PFSK-1 (cell line): ENCODE results near the gene KRT75.

Experiments
- FOXP2 ChIP-seq: optimal IDR thresholded peaks from 2 replicates; pipeline ENCODE3; 2011; ENCODE audit warnings: borderline replicate concordance, control low read depth, inconsistent platforms; ENCODE audit not compliant: insufficient read depth; ENCODE audit errors: extremely low read length, extremely low read depth
- POLR2AphosphoS5 ChIP-seq: IDR thresholded peaks from 2 replicates; pipeline ENCODE4 v1.6.1; 2012; ENCODE audit warnings: low read depth, mild to moderate bottlenecking, control low read depth, low read length, moderate library complexity
- REST ChIP-seq, 2 experiments: IDR thresholded peaks; 2 replicates each; pipeline versions ENCODE4 v1.6.1 to v1.8.0; 2011 to 2012; ENCODE audit warnings: low read depth in 2 of 2, low read length in 2 of 2, control low read depth in 1 of 2, inconsistent platforms in 1 of 2, mild to moderate bottlenecking in 1 of 2, moderate library complexity in 1 of 2; ENCODE audit not compliant: insufficient read depth in 1 of 2
- SIN3A ChIP-seq: IDR thresholded peaks from 2 replicates; pipeline ENCODE4 v1.6.1; 2012; ENCODE audit warnings: mild to moderate bottlenecking, low read length, moderate library complexity, borderline replicate concordance; ENCODE audit not compliant: insufficient read depth
- TAF1 ChIP-seq: IDR thresholded peaks from 2 replicates; pipeline ENCODE4 v1.6.1; 2012; ENCODE audit warnings: low read length, control low read depth, borderline replicate concordance; ENCODE audit not compliant: insufficient read depth

KRT75 gene

DNA sequence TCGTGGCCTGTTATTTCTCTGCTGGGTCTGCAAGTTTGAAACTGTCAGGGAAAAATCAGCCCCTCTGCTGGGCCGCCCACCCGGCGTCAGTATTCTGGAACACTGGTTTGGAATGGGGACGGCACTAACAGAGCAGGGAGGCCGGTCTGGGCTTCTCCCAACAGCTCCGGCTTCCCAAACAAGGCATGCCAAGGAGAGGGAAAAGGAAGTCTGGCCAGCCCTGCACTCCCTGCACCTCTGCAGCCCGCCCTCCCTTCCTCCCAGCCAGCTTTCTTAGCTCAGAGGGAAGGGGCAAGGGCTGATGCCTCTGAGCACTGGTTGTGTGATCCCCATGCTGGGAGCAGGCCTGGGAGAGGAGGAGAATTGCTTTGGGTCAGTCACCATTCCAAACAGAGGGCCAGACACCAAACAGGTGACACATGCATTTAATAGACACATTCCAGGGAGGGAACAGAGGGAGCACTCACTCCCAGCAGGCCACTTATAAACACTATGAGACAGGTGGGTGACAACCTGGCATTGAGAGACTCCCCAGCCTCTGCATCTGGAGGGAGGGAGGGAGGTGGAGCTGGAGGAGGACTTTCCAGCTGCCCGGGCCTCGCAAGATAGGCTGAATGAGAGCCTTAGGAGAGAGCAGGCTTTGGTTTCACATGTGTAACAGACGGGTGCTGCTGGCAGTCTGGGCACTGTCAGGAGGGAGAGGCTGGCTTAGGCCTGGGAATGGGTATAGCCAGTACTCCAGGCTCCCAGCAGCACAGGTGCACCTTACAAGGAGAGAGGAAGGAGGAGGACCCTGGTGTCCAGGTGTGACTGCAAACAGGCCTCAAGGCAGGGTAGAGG is 10.3 kb downstream of the KRT75 start:
- TF ChIP-seq SIN3A (no peak), POLR2AphosphoS5 (no peak), TAF1 (no peak), FOXP2 (no peak), REST (IDR thresholded peaks at IDR 0.05; ENCODE audit: insufficient read depth in 1 of 2, low read depth in 2 of 2, low read length in 2 of 2) (no peak)

- TF ChIP-seq REST (IDR thresholded peaks at IDR 0.05; ENCODE audit: insufficient read depth in 1 of 2, low read depth in 2 of 2, low read length in 2 of 2), result no peak
- TF ChIP-seq POLR2AphosphoS5, result no peak
- TF ChIP-seq TAF1, result no peak
- no peak for TF ChIP-seq SIN3A
- no peak for TF ChIP-seq FOXP2
Measured at GRCh38 chr12:52423035-52423434, 11.1 kb downstream of the KRT75 start.

GRCh38 chr12:52419656-52420055 is 14.5 kb downstream of the KRT75 start:
- TF ChIP-seq POLR2AphosphoS5 (no peak), FOXP2 (no peak), TAF1 (no peak), REST (IDR thresholded peaks at IDR 0.05; ENCODE audit: insufficient read depth in 1 of 2, low read depth in 2 of 2, low read length in 2 of 2) (no peak)

- TF ChIP-seq SIN3A, result no peak
Measured at GRCh38 chr12:52418576-52419110, 15.5 kb downstream of the KRT75 start.

DNA sequence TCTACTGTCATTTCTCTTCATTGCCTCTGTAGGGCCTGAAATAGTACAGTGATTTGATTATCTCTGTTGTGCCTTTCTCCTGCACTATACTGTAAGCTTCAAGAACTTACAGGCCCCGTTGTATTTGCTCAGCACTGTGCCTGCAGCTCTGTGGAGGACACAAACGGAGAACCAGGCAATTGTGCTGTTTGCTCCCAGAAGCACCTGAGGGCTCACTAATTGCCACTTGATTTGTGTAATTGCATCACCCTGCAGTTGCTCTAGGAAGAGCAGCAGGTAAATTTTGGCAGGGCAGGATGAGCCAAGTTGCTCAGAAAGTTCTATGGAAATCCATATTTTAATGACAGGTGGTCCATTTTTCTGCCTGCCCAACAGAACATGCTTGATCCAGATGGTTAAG is 16.4 kb downstream of the KRT75 start:
- TF ChIP-seq TAF1 (no peak), FOXP2 (no peak), REST (IDR thresholded peaks at IDR 0.05; ENCODE audit: insufficient read depth in 1 of 2, low read depth in 2 of 2, low read length in 2 of 2) (no peak), POLR2AphosphoS5 (no peak), SIN3A (no peak)

- TF ChIP-seq REST (IDR thresholded peaks at IDR 0.05; ENCODE audit: insufficient read depth in 1 of 2, low read depth in 2 of 2, low read length in 2 of 2) (no peak), POLR2AphosphoS5 (no peak), FOXP2 (no peak), SIN3A (no peak), TAF1 (no peak)
Measured at GRCh38 chr12:52416795-52417194, 17.4 kb downstream of the KRT75 start.
